Gastroesophageal sphincter (tissue), 3 donors: ENCODE results near the gene FANK1.

Experiments
- POLR2A ChIP-seq, 2 donors: fragments of 450-650 bp; IDR thresholded peaks; one replicate each; pipeline ENCODE4 v1.6.1; 2017; ENCODE audit warnings: antibody characterized with exemption in 2 of 2, mild to moderate bottlenecking in 2 of 2, moderate library complexity in 1 of 2
- POLR2AphosphoS5 ChIP-seq: sonication (generic); formaldehyde crosslinking; IDR thresholded peaks from one replicate; pipeline ENCODE4 v1.6.1; 2017; ENCODE audit warnings: antibody characterized with exemption
- TF ChIP-seq, protein P1 (sequence below), 4 experiments: fragments of 200-600 bp in 2 of 4; fragments of 450-650 bp in 2 of 4; sonication (generic) in 1 of 4; IDR thresholded peaks; one replicate each; pipeline ENCODE4 v1.5.1; 2017 to 2019; ENCODE audit warnings: antibody characterized with exemption in 4 of 4, mild to moderate bottlenecking in 2 of 4, moderate library complexity in 2 of 4

DNA sequence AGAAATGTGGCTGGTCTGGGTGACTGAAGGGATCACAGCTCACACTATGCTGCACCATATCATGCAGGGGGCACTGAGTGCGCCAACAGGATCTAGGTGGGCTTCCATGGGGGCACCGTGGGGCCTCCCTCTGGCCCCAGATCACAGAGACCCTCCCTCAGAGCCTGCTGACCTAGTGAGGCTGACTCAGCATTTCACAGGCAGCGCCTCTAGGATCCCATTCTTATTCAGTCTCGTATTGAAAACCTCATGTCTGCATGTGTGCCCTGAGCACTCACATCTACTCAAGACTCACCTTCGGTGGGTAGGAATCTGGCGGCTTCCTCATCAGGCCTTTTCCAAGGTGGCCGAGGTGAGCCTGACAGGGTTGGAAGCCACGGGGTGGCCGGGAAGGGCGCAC, 141.6 kb downstream of the FANK1 start:
- TF ChIP-seq POLR2A (IDR thresholded peaks at IDR 0.05) (no peak), POLR2AphosphoS5 (no peak)
- TF ChIP-seq, protein P1, sequence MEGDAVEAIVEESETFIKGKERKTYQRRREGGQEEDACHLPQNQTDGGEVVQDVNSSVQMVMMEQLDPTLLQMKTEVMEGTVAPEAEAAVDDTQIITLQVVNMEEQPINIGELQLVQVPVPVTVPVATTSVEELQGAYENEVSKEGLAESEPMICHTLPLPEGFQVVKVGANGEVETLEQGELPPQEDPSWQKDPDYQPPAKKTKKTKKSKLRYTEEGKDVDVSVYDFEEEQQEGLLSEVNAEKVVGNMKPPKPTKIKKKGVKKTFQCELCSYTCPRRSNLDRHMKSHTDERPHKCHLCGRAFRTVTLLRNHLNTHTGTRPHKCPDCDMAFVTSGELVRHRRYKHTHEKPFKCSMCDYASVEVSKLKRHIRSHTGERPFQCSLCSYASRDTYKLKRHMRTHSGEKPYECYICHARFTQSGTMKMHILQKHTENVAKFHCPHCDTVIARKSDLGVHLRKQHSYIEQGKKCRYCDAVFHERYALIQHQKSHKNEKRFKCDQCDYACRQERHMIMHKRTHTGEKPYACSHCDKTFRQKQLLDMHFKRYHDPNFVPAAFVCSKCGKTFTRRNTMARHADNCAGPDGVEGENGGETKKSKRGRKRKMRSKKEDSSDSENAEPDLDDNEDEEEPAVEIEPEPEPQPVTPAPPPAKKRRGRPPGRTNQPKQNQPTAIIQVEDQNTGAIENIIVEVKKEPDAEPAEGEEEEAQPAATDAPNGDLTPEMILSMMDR (IDR thresholded peaks at IDR 0.05), result no peak
